Activated effector memory CD4-positive, alpha-beta T cell treated with Interleukin-2 at 50 U/mL for 16 hours (primary cell): ENCODE data around the gene PSMB5.
A peak's percentile ranks its signal among the peaks of the same experiment; 100 is the strongest.

Experiments
- DNase-seq: peaks from one replicate; pipeline ENCODE4 v3.0.0-alpha.2; 2020

PSMB5 gene

DNA sequence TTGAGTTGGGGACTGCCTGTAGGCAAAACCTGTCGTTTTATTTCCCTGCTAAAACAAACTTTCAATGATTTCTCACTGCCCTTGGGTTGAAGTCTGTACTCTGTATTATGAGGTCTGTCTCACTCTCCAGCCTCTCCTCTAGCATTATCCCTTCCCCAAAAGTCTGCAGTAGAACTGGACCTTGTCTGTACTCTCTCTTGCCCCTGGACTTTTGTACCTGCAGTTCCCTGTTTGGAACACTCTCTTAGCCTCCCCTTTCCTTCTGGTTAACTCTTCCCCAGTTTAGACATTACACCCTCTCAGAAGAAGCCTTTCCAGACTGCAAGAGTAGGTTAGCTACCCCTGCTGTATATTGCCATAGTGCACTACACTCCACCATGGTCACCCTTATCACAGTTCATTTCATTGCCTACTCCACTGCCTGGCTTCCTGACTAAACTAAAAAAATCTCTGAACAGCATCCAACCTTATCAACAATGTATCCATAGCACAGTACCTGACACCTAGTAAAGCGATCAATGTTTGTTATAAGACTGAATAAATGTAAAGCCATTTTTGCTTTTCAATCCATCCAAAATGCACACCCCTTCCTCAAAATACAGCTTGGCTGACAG is 48.7 kb downstream of the PSMB5 start:
- DNase-seq = no peak

DNA sequence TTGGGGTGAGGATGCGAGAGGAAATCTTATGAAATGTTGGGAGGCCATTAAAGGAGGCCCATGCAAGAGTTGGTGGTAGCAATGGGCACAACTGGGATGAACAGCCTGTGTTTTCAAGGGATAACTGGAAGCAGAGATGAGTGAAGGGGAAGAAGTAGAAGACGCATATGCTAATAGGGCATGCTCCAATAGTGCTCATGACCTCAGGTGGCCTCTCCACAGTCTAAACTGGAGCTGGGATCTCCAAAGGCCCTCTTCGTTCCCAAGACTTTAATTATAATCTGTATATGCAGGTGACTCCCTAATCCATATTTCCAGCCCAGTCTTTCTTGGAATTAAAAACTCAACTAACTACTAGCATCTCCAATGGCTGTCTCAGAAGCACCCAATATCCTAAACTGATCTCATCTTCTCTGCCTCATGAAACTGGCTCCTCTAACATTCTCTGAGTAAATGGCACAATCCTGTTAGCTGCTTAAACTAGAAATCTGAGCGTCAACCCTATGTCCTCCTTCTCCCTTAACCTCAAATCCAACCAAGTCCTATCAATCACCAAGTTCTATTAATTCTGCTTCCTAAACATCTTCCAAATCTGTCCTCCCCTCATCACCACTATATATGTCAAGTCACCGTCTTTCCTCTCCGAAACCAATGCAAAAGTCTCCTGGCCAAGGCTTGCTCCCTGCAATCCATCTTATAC is 49.6 kb downstream of the PSMB5 start:
- DNase-seq = no peak

DNA sequence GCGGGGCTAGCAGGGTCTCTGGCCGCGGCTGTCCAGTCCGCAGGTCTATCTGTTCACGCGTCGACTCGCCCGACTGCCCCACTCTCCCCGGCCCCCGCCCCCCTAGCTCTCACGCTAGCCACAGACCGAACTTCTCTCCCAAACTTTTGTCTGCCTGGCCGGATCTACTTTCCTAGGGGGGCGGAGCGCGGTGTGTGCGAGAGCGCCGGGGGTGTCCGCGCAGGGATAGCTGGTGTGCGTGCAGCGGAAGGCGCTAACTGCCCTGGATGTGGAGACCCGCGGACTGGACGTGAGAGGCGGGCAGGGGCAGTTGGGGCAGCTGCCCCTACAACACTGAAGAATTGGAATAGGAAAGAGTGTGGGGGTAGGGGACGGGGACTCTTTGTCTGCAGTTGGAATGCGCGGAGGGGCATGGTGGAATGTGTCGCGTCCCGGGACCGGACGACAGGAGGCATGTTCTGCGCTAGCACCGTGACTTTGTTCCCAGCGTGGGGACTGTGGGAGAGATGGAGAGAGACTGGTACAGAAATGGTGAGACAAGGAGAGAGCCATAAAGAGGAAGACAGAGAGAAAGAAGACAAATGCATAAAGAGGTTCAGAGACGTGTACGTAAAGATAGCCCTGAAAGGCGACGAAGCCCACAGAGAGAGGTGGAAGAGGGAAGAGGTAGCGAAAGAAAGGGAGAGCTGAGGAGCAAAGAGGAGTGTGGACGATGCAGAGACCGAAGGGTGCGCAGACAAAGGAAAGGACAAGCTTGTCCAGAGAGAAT is 52.0 kb downstream of the PSMB5 start, which contains the start of gene AJUBA:
Gene AJUBA (minus strand): TSS at position 75 of the 769 bp plus-strand sequence. CDS start 285 bp downstream, outside the sequence.
- DNase-seq = peak; percentile 64

DNA sequence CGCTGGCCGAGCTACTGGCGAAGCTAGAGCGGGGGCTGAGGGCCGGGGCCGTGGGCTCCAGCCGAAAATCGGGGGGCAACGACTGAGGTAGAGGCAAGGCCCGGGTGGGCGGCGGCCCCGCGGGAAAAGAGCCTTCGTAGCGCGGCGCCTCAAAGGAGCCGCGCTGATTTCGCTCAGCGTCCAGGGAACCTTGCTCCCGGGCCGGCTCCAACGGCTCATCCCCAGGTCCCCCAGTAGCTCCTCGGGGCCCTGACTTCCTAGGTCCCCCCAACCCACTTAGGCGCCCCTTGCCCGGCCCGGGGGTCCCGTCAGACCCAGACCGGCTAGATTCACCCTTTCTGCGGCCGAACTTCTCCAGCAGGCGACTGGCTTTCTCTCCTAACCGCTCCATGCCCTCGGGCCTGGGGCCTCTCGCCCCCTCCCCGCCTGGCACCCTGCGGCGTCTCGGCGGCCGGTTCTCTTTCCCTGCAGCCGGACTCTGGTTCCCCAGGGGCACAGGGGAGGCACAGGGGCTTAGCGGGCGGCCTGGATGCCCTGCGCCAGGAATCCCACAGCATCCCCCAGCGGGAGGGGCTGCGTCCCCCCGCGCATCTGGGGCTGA is 52.7 kb downstream of the PSMB5 start:
- DNase-seq = no peak

DNA sequence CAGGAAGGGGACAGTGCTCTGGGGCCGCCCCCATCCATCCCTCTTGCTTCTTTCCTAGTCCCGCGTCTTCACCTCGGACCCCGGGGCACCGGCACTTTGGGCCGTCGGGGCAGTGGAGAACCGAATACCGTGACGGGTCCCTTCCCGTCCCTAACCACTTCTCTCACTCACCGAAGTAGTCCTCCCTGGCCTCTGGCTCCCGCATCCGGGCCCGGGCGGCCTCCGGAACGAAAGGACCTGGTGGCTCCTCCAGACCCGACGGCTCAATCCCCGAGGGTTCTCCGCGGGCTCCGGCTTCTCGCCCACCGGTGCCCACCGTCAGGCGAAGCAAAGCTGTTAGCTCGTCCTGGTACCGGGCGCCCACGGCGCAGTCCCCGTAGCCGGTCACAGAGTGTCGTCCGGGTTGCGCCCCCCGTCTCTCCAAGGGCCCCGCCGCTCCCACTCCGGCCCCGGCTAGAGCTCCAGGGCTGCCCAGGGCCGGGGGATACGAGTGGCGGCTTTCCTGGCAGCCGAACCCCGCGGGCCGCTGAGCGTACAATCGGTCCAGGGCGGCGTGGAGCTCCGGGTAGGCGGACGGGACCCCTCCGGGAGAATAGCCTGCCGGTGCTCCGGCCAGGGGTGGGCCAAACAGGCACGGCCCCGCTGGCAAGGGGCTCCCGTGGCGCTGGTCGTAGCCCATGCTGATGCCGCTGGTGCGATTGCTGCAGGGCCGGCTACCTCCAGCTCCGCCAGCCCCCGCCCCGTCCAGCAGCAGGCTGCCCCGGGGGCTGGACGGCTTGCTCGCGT is 53.4 kb downstream of the PSMB5 start:
- no peak for DNase-seq

DNA sequence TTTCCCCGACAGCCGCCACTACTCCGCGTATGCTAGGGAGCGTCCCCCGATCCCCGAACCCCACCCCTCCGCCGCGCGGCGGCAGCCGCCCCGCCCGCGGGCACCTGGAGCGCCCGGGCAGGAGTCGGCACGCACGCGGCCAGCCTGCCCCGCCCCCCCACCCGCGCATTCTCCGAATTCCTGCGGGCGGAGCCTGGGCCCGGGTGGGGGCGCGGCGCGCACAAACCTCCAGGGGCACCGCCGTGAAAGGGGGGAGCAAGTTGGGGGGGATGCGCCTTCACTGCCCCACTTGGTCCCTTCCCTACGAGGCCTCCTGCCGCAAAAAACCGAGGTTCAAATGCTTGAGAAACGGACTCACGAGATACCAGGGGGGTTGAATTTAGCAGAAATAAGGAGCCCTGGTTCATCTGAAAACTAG is 54.0 kb downstream of the PSMB5 start:
- no peak for DNase-seq

DNA sequence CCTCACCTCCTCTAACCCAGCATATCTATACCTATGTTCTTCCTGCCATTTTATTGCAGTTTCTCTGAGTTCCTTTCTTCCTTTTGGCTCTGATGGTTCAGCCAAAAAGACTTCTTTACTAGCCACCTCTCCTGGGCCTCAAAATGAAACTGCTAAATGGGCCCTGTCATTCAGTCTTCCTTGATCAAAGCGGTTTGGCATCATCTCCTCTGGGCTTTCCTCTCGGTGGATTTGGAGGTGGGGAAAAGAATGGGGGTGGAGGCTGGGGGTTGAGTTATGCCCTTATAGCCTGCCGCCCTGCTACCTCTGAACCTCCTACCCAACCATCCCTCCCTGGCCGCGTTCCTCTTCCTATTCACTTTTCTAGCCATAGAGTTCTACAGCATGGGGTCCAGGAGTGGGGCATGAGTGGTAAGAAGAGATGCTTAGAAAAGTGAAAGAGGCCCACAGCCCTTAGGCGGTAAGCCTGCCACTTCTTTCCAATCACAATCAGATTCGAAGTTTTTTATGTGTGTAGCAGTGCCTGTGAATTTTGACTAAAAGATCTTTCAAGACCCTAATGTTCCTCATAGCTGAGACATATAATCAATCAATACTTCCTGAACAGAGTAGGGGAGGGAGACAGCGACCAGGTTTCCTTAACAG is 54.8 kb downstream of the PSMB5 start:
- DNase-seq = no peak

DNA sequence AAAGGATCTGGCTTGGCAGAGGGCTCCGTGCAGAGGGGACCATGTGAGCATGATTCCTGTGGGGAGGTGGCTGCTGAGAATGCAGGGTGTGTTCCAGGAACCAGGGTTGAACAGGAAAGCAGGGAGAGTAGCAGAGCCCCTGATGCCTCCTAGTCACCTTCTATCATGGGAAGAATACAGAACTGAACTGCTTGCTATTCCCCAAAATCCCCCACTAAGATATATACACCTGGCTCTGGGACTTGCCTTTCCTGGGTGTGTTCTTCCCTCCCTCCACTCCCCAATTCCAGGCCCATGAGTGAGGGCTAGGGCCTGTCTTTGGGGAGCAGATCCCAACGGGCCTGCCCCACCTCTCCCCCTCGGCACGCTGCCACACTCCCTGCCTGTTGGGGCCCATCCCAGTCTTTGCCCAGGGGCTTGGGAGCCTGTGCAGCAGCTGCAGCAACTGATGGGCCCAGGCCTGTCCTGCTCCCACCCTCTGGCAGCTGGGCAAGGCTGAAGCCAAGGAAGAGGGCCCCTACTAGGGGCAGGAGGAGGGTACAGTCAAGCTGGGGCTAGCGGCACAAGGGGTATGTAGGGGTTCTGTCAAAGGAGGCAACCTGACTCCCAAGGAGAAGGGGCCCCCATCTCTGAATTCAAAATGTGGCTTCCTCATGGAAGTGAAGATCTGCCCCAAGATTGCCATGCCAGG is 55.6 kb downstream of the PSMB5 start:
- no peak for DNase-seq

DNA sequence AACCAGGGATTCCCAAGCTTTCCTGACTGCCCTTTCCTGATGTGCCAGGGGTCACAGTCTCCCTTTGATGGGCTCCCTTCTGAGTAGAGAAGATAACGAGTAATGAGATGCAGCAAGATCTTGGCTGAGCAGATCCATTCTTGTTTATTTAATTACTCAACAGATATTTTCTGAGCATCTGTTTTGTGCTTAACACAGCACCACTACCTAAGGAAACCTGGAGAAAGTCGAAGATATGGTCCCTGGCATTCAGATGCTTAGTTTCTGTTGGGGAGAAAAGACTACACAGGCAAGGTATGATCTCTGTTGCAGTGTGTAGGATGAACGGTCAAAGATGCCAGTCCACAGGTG is 56.2 kb downstream of the PSMB5 start:
- no peak for DNase-seq

DNA sequence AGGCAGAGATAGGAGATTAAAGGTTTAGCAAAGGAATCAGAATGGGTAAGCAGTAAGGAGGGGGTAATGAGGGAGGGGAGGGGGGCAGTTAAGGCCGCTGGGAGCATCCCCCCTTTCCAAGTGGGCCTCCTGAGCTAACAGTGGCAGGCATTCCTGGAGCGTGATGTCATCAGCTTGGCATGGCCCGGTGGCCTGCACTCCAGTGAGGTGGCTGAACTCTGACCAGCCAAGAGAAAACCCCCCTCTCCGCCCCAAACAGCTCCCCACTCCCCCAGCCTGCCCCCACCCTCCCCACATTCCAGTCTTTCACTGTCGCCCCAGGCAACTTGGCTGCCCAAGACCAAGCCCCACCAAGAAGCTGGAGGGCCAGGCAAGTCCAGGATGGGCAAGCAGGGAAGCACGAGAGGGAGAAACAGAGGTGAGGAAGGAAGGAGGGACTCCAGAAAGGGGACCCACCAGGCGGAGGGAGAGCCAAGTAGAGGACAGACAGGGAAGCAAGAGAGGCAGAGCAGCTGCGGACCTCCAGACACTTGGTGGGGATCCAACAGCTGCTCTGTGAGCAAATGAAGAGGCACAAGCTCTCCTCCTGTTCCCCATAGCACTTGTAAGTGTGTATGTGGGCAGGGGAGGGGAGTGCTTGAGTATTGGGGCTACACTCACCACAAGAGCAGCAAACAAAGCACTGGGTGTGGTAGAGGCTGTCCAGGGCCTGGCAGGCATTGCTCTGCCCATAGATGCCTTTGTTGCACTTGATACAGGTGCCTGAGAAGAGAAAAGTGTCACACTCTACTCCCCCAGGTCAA is 56.8 kb downstream of the PSMB5 start:
- DNase-seq = no peak

DNA sequence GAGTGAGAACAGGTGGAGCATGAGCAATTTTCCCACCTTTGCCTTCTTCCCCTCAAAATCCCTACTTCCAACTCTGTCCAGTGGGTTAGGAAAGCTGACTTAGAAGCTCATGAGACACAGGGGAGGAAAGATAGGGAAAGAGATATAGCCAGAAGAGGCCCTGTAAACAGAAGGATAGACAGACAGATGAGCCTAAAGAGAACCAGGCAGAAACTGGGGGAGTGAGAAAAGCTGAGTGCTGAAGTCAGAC is 57.3 kb downstream of the PSMB5 start:
- DNase-seq = no peak

DNA sequence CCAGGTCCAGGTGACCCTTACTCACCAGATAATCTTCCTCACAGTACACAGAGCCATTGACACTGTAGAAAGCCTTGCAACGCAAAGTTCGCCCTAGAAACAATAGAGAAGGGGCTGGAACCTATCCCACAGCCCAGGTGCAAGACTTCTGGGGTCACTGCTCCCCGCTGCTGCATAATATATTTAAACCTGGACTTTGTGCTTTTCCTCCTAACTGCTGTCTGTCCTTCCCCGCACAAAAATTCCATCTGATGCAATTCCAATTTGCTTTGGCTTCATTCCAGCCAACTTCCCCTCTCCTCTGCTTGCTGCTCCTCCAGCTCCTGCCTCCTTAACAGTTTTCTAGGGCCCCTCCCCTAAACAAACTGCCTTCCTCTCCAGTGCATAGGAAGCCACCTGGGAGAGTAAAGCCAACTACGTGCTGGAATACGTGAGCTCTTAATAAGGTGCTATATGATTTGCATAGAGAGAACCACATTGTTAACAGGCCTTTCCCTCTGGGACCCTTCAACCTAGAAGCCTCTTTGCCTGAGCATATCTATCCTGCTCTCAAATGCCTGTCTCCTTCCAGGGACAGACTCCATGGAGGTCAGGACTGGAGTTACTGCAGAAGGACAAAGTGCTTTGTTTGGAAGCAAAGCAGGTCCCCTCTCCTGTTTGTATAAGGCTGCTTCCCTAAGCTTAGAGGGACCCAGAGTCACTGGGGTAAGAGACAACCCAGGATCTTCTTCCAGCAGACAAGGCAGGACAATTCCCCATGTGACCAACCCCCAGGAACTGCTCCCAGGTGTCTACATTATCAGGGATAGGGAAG is 57.9 kb downstream of the PSMB5 start:
- DNase-seq = no peak
